CD4-positive, alpha-beta T cell treated with Interleukin-2 at 100 ng/mL for 4 hours (primary cell): ENCODE measurements around the gene ANKS1B.
A peak's percentile ranks its signal among the peaks of the same experiment; 100 is the strongest.
"Not testable (repeated sequence)": the region's sequence is repeated elsewhere in the genome, so short reads cannot be mapped to it uniquely, and the experiment has no call there.

Experiments
- DNase-seq: peaks from one replicate; pipeline ENCODE4 v3.0.0-alpha.2; 2020; ENCODE audit warnings: low spot score

ANKS1B gene

DNA sequence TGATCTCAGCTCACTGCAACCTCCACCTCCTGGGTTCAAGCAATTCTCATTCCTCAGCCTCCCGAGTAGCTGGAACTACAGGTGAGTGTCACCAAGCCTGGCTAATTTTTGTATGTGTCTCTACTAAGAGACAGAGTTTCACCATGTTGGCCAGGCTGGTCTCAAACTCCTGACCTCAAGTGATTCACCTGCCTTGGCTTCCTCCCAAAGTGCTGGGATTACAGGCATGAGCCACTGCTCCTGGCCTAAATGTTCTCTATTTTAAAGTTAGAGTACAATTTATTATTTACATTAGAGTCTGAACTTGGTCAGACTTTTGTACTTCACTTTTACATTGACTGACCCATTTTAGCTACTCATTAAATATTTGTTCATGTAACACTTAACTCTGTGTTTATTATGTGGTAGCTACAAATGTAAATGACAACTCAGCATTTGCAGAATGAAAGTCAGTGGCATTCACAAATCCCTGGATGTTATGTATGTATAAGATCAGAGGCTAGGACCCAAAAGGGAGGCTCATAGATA lies 930.1 kb downstream of the ANKS1B start:
- DNase-seq, result no peak

DNA sequence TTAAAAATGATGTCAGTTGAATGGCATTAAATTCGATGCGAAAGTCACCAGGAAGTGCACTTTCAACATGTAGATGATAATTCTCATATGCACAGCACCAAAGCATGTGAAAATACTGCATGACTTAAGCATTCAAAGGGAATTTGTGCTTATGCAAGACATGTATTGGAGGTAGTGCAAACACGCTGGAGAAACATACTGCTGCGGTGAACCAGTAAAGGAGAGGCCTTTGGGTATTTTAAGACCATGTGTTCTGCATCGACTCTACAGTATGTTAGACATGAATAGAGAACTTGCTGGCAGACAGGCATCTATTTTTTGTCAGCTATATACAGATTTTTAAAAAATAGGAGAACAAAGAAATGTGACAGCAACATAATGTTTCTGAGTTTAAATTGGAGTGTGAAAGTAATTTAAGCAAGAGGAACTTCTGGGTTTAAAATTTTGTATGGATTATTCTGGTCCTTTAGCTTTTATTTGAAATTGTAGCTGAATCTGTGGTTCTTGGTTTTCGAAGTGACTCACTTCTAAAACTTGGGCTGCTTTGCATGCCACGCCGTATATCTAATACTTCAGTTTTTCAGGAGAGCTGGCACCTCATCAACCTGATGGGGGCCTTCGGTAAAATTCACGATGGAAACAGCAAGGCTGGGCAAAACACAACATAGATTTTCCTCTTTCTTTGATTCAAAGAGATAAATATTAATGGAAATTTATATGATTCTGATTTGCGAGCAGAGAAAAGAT lies 930.9 kb downstream of the ANKS1B start:
- DNase-seq, result no peak

DNA sequence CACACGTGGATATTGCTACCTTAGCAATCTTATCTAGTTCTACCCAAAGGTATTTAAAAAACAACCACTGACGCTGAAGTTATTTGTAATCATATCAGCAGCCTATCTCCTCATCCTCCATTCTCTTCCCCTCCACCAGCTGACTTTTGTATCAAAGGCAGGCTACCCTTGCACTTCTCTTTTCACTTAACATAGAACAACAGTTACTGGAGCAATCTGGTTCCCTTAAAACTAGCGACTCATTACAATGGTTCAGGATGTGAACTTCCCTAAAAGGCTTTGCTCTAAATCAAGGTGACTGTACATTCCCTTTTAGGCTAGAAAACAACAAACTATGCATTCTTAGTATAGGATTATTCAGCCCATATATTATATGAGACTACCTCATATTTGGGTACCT lies 935.0 kb downstream of the ANKS1B start:
- no peak for DNase-seq

DNA sequence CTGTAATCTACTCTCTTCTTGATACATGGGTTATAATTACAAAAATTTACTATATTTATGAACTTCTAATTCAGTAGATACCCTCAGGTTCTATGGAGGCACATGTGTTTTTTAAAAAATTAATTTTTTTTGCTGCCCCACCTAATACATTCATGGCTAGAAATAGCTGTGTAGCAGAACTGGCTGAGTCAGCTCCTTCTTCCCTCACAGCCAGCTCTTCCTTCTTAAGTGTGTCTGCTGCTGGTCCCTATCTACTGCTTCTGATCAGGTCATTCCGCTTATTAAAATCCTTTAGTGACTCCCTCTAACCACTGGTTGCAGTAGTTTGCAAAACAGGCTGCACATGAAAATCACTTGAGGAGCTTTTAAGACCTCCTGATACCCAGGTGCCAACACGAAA lies 939.6 kb downstream of the ANKS1B start:
- no peak for DNase-seq

DNA sequence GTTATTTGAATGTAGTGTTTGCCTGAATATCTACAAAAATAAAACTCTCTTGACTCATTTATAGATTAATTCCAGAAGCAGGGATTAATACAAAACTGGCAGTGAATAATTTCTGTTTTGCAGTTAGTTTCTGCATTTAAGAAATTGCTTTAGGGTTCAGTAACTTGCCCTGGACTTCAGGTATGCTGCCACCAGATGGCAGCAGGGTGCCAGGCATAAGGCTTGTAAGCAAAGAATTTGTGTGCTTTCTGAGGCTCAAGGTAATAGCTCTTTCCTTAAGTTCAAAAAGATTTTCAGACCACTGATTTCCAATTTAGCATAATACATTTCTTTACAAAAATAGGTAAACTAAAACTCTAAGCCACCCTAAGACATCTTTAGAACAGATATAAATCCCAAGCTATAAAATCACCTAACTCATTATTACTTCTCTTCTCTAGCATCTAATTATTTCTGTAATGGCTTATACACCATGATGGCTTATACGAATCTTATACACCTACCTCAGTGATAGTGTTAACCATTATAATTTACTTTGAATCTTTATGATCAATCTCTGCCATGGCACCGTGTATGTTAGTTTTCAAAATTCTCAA lies 941.3 kb downstream of the ANKS1B start:
- peak; percentile 42 for DNase-seq

DNA sequence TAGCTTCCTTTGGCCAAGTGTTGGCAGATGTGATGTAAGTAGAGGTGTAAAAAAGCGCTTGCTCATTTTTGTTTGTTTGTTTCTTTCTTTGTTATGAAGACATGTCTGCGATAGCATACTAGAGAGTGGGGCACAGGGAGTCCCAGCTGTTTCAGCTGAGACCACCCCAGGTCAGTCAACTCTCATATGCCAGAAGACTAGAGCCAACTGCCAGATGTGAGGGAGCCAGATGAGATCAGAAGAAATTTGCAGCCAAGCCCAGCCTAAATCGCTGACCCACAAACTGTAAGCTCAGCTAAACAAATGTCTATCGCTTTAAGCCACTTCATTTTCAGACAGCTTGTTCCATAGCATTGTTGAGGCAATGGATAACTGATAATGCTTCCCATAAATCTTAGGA lies 942.5 kb downstream of the ANKS1B start:
- no peak for DNase-seq

DNA sequence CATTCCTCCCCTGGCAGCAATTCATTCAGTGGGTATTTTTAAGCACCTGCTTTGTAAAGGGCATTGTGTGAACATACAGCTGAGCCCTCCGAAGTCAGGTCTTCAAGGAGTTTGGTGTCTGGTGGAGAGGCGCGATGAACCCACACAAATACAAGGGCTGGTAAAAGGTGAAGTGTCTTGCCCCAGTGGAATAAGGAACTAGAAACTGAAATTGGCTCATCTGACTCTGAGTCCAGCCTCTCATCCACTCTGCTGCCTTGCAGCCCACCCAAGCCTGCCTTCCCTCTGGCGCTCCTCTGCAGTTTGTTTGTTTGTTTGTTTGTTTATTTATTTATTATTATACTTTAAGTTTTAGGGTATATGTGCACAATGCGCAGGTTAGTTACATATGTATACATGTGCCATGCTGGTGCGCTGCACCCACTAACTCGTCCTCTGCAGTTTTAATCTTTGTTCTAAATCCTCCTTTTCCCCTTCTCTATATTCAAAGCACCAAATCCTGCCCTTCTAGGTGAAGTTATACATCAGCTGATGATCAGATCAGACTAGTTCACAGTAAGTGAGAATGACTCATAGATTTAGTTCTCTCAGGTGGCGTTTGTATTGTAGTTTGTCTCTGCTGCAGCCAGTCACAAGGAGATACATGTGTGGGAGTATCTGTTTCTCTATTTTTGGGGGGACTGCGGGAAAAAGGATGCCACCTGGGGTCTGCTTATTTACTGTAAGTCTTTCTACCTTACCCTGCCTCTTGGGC lies 945.2 kb downstream of the ANKS1B start:
- no peak for DNase-seq

DNA sequence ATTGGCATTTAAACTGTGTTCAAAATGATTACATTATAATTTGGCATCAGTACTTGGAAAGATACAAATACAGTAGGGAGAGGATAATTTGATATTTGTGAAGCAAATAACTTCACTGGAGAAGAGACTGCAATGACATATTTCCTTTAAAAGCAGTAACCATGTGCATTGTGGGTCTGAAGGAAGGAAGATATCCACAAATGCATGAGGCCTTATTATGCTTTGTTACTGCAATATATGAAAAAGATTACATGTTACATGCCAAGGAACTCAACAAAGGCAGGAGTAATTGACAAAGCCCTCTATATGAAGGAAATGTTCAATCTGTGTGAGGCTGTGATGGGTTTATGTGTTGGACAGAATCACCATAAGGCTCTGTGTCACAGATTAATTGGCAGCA lies 948.2 kb downstream of the ANKS1B start:
- no peak for DNase-seq

DNA sequence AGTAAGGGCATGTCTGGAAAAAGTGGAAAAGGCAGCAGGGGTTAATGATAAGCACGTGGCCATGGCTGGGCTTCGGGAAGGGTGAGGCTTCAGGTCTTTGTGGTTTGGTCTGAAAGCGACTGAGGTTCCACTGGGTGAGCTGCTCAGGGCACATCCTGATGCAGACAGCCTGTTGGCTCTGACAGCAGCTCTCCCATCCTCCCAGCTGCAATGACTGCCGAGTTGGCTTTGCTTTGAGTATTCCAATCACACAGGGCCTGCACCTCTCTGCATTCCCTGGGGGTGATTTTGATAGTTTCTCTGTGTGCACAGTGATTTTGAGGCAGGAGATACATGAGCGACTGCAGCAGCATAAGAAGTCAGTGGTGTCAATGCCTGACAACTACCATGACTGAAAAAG lies 948.9 kb downstream of the ANKS1B start:
- no peak for DNase-seq

DNA sequence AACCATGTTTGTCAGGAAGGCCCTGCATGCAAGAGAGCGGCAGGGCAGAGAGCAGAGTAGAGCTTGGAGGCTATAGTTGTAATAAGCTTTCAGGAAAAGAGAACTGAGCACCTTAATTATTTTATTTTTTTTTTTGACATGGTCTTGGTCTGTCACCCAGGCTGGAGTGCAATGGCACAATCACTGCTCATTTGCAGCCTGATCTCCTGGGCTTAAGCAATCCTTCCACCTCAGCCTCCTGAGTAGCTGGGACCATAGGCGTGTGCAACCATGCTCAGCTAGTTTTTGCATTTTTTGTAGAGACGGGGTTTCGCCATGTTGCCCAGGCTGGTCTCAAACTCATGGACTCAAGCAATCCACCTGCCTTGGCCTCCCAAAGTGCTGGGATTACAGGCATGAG lies 950.5 kb downstream of the ANKS1B start:
- DNase-seq, result not testable (repeated sequence)

DNA sequence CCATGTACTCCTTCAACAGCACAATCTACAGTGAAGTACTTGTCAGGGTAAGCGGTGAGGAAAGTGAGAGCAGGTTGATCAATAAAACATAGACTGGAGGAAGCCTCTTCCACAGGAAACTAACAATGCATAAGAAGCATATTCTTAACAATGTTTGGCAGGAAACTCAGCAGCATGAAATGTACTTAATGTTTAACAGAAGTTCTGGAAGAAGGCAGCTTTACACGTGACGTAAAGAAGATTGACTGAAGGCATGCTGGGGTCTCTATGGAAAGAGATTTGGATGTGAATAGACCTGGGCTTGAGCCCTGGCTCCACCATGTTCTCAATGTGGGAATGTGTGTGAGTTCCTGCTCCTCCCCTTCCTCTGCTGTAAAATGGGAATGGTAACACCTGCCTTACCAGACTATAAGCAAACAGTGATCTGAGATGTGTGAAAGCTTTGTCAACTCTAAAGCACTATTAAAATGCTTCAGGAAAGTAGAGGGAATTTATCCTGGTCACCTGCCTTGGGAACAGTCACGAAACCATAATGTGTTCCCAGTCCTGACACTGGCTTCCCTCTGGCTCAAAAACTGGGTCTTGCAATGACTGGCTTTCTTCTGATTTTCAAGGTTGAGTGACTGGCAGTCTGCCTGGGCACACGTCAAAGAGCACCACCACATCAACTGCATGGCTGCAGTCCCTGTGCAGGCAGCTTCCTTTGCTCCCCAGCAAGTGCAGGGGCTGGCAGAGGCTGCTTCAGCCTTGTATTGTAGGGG lies 955.0 kb downstream of the ANKS1B start:
- DNase-seq, result no peak

DNA sequence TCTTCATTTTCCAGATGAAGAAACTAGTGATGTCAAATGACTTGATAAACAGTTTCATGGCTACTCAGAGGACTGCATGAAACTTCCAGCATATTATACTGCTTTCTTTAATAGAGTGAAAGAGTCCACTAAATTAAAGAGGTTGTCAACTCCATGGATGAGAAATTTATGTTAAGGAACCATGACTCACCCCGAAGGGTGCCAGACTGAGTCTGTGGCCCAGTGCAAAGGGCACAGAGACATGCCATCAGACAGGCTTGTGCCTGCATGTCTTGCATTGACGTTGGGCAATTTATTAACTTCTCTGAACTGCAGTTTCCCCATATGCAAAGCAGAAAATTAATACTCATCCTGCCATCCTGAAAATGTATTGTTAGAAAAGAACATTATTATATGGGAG lies 957.3 kb downstream of the ANKS1B start:
- no peak for DNase-seq

DNA sequence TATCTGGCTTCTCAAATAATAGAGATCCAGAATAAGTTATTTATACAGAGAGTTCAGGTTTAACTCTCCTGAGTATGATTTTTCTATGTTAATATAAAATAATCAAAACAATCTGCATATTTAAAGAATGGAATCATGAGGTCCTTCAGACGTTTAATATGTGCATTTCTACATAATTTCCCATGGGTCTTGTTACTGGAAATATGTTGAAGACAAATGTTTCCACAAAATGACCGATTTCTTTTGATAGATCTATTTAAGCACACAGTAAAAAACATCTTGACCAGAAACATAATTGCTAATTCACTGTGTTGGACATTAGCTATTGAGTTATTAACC lies 957.7 kb downstream of the ANKS1B start:
- no peak for DNase-seq

DNA sequence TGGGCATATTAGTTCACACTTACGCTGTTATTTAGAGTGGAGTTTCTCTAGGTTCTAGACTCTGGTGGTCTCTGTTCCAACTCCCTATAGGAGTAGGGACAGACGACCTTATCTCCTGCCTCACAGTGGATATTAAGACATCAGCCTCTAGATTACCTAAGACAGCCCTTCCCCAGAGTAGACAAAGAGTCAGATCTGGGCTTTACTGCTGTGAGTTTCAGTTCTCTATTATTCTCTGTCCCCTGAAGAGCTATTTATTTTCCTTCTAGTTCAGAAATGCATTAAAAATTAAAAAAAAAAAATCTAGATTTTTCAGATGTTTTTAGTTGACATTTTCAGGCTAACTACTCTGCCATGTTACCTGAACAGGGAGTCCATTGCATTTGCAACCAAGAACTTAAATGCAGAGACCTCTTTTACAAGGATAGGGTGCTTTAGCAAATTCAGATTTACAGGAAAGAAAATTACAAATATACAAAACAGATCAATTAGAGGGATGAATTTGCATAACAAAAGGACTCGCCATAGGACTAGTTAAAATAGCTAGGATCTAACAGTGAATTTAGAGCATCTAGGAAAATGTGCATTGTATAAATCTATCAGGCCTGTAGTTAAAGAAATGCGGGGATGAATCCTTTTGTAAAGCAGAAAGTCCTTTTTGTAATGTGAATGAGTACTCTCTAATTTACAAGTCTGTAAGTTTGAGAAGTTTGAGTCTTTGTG lies 958.2 kb downstream of the ANKS1B start:
- DNase-seq, result no peak

DNA sequence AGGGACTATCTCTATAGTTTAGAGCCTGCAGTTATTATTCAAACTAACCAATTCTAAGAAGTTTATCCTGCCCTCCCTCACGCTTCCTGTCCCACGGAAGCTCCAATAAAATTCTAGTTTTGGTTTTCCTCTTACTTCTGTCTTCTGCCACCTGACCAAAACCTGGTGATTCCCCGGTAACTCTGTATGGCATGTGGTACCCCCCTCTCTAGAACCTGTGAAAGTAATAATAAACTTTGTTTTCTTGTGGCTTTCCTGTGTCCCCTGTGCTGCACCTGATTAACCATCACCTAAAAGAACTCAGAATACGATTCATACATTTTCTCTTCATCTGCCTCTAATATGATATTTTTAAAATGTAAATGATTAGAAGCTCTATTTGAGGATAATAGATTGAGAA lies 959.9 kb downstream of the ANKS1B start:
- DNase-seq, result no peak

DNA sequence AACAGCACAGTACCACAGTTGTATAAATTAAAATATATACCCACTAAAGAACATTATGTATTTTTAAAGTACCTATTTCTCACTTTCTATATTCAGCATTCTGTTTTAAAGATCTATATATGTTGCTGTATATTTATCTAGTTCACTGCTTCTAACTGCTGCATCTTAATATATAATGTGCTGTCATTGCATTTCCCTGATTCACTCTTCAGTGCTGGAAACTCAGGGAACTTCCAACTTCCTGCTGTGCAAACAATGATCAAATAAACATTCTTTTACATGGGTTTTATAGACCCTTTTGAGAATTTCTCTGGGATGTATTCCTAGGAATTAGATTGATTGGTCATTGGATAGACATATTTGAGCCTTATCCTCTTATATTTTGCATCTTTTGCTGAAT lies 960.5 kb downstream of the ANKS1B start:
- DNase-seq, result no peak

DNA sequence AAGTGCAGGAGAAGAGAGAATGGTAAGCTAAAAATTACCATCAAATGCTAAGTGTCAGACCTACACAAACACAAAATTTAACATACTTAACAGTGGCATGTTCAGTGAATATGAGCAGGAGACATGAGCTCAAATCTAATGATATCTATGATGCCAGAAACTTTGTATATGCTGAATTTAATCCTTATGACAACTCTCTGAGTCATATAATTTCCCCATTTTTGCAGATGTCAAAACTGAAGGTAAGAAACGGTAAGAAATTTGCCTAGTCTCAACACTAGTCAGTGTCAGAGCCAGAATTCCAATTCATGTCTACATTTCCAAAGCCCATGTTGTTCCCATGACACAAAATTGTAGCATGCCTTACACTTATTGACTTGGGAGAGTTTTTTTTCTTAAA lies 963.9 kb downstream of the ANKS1B start:
- no peak for DNase-seq

DNA sequence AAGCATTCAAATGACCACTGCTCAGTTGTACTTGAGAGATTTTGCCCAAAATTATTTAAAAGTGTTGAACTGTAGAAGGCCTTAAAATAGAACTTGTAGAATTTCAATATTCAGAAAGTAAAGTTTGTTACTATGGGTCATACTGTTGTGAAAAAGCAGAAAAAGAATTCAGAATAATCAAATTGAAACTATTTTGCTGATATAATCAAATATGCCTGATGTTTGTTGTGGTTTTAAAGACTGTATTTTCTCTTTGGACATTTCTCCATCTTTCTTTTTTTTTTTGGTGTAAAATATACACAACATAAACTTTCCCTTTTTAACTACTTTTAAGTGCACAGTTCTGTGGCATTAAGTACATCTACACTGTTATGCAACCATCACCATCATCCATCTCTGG lies 964.9 kb downstream of the ANKS1B start:
- no peak for DNase-seq

DNA sequence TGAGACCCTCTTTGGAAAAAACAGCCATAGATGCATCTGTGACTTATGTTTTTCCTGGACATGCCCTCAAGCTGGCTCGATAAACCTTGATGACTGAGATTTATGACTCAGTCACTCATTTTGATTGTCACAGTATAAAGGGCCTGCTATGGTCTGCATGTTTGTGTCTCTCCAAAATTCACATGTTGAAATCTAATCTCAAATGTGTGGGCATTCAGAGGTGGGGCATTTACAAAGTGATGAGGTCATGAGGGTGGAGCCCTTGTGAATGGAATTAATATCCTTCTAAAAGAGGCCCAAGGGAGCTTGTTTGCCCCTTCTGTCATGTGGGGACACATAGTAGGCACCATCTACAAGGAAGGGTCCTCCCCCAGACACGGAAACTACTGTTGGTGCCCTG lies 966.8 kb downstream of the ANKS1B start:
- no peak for DNase-seq

DNA sequence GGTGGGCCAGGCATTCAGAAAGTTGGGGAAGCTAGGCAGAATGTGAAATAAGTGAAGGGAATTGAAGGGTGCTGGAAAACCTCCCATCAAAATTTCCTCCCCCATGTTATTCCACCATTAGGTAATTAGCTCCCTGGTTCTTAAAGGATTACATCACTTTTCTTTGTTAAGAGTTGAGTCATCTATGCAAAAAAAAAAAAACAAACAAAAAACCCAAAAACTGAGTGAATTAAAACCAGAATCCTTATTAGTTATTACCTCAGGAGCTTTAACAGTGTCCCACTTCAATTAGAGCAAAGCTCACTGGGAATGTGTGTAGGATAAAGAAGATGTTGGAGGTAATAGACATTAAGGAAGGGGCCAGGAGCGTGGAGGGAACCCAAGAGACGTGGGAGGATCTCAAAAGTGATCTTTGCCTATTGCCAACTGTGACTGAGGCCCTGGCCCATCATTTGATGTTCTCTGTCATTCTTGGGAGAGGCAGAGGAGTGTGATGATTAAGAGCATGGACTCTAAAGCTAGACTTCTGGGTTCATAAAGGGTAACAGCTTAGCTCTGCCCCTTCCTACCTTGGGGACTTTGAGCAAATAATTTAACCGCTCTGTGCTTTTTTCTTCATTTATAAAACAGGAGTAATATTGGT lies 975.0 kb downstream of the ANKS1B start:
- no peak for DNase-seq

DNA sequence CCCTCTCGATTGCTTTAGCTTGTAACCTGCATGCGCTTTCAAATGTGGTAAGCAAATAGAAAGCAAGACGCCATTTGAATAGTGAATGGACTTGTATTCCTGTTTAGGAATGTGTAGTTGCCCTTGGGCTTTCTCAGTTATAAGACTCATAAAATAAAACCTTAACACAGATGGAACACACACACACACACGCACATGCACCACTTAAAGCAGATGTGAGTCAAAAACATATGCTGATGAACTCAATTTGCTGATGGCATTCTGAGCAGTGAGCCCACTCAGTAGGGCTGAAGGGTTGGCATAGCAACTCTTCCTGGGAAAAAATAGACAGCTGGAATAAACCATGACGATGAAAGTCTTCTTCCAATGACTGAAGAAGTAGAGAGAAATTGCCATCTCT lies 979.1 kb downstream of the ANKS1B start:
- DNase-seq, result no peak
